WTC11 (cell line): Measurements from ENCODE around the gene UTP11. TPM values are rescaled to one million over a fixed set of nuclear protein-coding genes. Genes with fewer than 3 reads are reported as not detected.

Source experiments
- ATAC-seq: fragments of 200-7000 bp; cut with Tn5 transposase; 2 replicates; pipeline ENCODE4 v1.10.0; 2021; ENCODE audit warnings: mild to moderate bottlenecking, moderate library complexity
- CTCF ChIA-PET: fragments of 300-600 bp; sonication (Branson Sonifier 250); formaldehyde crosslinking; loops from one replicate; lab custom pipeline; 2021; ENCODE audit warnings: antibody characterized with exemption; lab: Charles Lee
- POLR2A ChIA-PET: fragments of 350-600 bp; sonication (Branson Sonifier 250); formaldehyde crosslinking; loops from one replicate; lab custom pipeline; 2021; ENCODE audit warnings: antibody characterized with exemption; lab: Charles Lee
- DNase-seq: peaks from one replicate; pipeline ENCODE4 v3.0.0; 2021; ENCODE audit warnings: low spot score
- H3K27ac Mint-ChIP-seq: 2 replicates; pipeline ENCODE4 v1.8.0; 2021; ENCODE audit warnings: mixed read lengths
- H3K27me3 Mint-ChIP-seq: 2 replicates; pipeline ENCODE4 v1.8.0; 2021; ENCODE audit warnings: low read depth, mild to moderate bottlenecking, moderate library complexity, mixed read lengths
- H3K36me3 Mint-ChIP-seq: 2 replicates; pipeline ENCODE4 v1.8.0; 2021; ENCODE audit warnings: mixed read lengths
- H3K4me1 Mint-ChIP-seq: 2 replicates; pipeline ENCODE4 v1.8.0; 2022; ENCODE audit warnings: mixed read lengths
- H3K4me3 Mint-ChIP-seq: 2 replicates; pipeline ENCODE4 v1.8.0; 2021; ENCODE audit warnings: mild to moderate bottlenecking, moderate library complexity, mixed read lengths
- H3K9me3 Mint-ChIP-seq: 2 replicates; pipeline ENCODE4 v1.8.0; 2021; ENCODE audit warnings: mixed read lengths
- ATF6 ChIP-seq: sonication (generic); formaldehyde crosslinking; IDR thresholded peaks from 2 replicates; pipeline ENCODE4 v1.8.1; 2023; ENCODE audit warnings: mild to moderate bottlenecking, missing genetic modification reagents
- CTCF ChIP-seq: fragments of 200-600 bp; IDR thresholded peaks from 2 replicates; pipeline ENCODE4 v1.8.0; 2022; ENCODE audit warnings: antibody characterized with exemption
- E2F4 ChIP-seq: sonication (generic); formaldehyde crosslinking; IDR thresholded peaks from 2 replicates; pipeline ENCODE4 v1.8.1; 2022; ENCODE audit warnings: low read depth, mild to moderate bottlenecking, moderate library complexity, missing genetic modification reagents, borderline replicate concordance
- ERG ChIP-seq: fragments of 250-450 bp; sonication (Bioruptor Pico); IDR thresholded peaks from 2 replicates; pipeline ENCODE4 v1.8.0; 2021; ENCODE audit warnings: mild to moderate bottlenecking
- IRF1 ChIP-seq: sonication (generic); formaldehyde crosslinking; IDR thresholded peaks from 2 replicates; pipeline ENCODE4 v1.8.0; 2023; ENCODE audit warnings: missing genetic modification reagents
- MXD4 ChIP-seq: fragments of 250-450 bp; sonication (Bioruptor Pico); IDR thresholded peaks from 2 replicates; pipeline ENCODE4 v1.8.0; 2021; ENCODE audit warnings: mild to moderate bottlenecking, moderate library complexity, borderline replicate concordance
- SP1 ChIP-seq: sonication (generic); formaldehyde crosslinking; conservative IDR thresholded peaks from 2 replicates; pipeline ENCODE4 v1.8.1; 2022; ENCODE audit warnings: missing genetic modification reagents
- ZBTB21 ChIP-seq: sonication (generic); formaldehyde crosslinking; IDR thresholded peaks from 2 replicates; pipeline ENCODE4 v1.8.1; 2023; ENCODE audit warnings: mild to moderate bottlenecking, missing genetic modification reagents, borderline replicate concordance
- ZNF138 ChIP-seq: sonication (generic); formaldehyde crosslinking; conservative IDR thresholded peaks from 2 replicates; pipeline ENCODE4 v1.8.1; 2022; ENCODE audit warnings: mild to moderate bottlenecking, moderate library complexity, missing genetic modification reagents
- ZNF423 ChIP-seq: fragments of 250-450 bp; sonication (Bioruptor Pico); IDR thresholded peaks from 2 replicates; pipeline ENCODE4 v2.1.2; 2022; ENCODE audit warnings: mild to moderate bottlenecking, moderate library complexity
- ZNF532 ChIP-seq: fragments of 250-450 bp; sonication (Bioruptor Pico); IDR thresholded peaks from 2 replicates; pipeline ENCODE4 v1.9.0; 2021; ENCODE audit warnings: mild to moderate bottlenecking, borderline replicate concordance
- total RNA-seq: library from RNA; stranded (reverse); gene quantifications from 3 replicates; pipeline ENCODE4 v1.2.3, GENCODE V29; 2021

The UTP11 gene
- total RNA-seq, 1 experiment from 2014 or later: 42.2 TPM

GRCh38 chr1:37998913-37999429, 13.6 kb upstream of the UTP11 start (continued):
- TF ChIP-seq CTCF: no peak
- no peak for TF ChIP-seq ERG (CRISPR knock-in tag)
- no peak for TF ChIP-seq ZBTB21

- TF ChIP-seq E2F4 (CRISPR knock-in tag) (no peak), ZNF138 (CRISPR knock-in tag) (no peak), ZNF423 (CRISPR knock-in tag) (no peak)
- DNase-seq (no peak), ATAC-seq (no peak)
- Mint-ChIP-seq H3K9me3 (no peaks in the 10 kb centered on the region), H3K27me3 (peaks cover 4% of the 10 kb centered on the region; the same call in 1 of the 2 replicates), H3K4me3 (peak overlapping the region; percentile 41), H3K4me1 (peaks cover 60% of the 10 kb centered on the region), H3K27ac (peak overlapping the region; percentile 98), H3K36me3 (peaks cover 10% of the 10 kb centered on the region)
- CTCF ChIA-PET: interaction anchor here (1.1 to 1.5 kb wide), 3 partner anchors 9 to 29 kb away, joined by 4 to 5 read pairs (median 5); partner anchors contain the start of gene SF3A3
- POLR2A ChIA-PET: interaction anchor here (0.5 to 1.2 kb wide), 2 partner anchors 10 to 12 kb away, joined by 3 to 4 read pairs; partner anchors contain the start of gene SF3A3
These were observed 12.9 kb upstream of the UTP11 start for GRCh38 chr1:37999430-38000232.

- TF ChIP-seq ATF6 (CRISPR knock-in tag): no peak
- peak; percentile 51; the same call in 1 of the 2 replicates for TF ChIP-seq ZNF423 (CRISPR knock-in tag)
- H3K27me3 Mint-ChIP-seq: peaks cover 4% of the 10 kb centered on the region; the same call in 1 of the 2 replicates
- H3K9me3 Mint-ChIP-seq: no peaks in the 10 kb centered on the region
- ChIA-PET CTCF (interaction anchor here (1.1 to 1.5 kb wide), 3 partner anchors 10 to 29 kb away, joined by 4 to 5 read pairs (median 5); partner anchors contain the start of gene SF3A3), POLR2A (interaction anchor here (1.2 kb wide), 1 partner anchor 12 kb away, joined by 4 read pairs; no protein-coding TSS in a partner anchor)
- peak overlapping the region; percentile 41 for H3K4me3 Mint-ChIP-seq
- peak overlapping the region; percentile 98 for H3K27ac Mint-ChIP-seq
- ATAC-seq (no peak), DNase-seq (no peak)
- peaks cover 10% of the 10 kb centered on the region for H3K36me3 Mint-ChIP-seq
- peaks cover 57% of the 10 kb centered on the region for H3K4me1 Mint-ChIP-seq
These were observed 12.4 kb upstream of the UTP11 start for GRCh38 chr1:38000233-38000528.

GRCh38 chr1:38000529-38001455, 11.7 kb upstream of the UTP11 start:
- POLR2A ChIA-PET: interaction anchor here (1.2 kb wide), 1 partner anchor 11 kb away, joined by 4 read pairs; no protein-coding TSS in a partner anchor
- Mint-ChIP-seq H3K9me3 (no peaks in the 10 kb centered on the region), H3K4me1 (peaks cover 55% of the 10 kb centered on the region), H3K27ac (peak overlapping the region; percentile 98), H3K27me3 (peaks cover 4% of the 10 kb centered on the region; the same call in 1 of the 2 replicates), H3K4me3 (peak overlapping the region; percentile 41), H3K36me3 (peaks cover 10% of the 10 kb centered on the region)
- CTCF ChIA-PET: interaction anchor here (0.5 to 1.5 kb wide), 8 partner anchors 10 to 829 kb away, joined by 3 to 5 read pairs (median 4); partner anchors contain the start of genes MTF1 and SF3A3
- DNase-seq: peak; percentile 34
- ATAC-seq: peak; percentile 3
- no peak for TF ChIP-seq ZNF532 (CRISPR knock-in tag)
- no peak for TF ChIP-seq MXD4 (CRISPR knock-in tag)
- 0 out of 2 replicates have a peak, but pooled peaks have one; percentile 7 for TF ChIP-seq SP1 (CRISPR knock-in tag)
- TF ChIP-seq ZNF423 (CRISPR knock-in tag): no peak; the same call in 1 of the 2 replicates
- 0 out of 2 replicates have a peak, but pooled peaks have one; percentile 21 for TF ChIP-seq IRF1 (CRISPR knock-in tag)
